Measurements from ENCODE around the gene PUDP.

Gene PUDP

DNA sequence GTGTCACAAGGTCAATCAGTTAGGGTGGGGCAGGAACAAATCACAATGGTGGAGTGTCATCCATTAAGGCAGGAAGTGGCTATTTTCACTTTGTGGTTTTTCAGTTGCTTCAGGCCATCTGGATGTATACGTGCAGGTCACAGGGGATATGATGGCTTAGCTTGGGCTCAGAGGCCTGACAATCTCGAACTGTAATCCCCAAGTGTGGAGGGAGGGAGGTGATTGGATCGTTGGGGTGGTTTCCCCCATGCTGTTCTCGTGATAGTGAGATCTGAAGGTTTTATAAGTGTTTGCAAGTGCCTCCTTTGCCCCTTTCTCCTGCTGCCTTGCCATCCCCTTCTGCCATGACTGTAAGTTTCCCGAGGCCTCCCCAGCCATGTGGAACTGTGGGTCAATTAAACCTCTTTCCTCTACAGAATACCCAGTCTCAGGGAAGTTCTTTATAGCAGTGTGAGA is 37.1 kb downstream of the PUDP start:
- Histone ChIP-seq H3K4me2 (ENCODE audit: low read length) (peak overlapping the region; percentile 73), H3F3A (ENCODE audit: insufficient read depth, low read length) (no peaks in the 10 kb centered on the region; the same call in 1 of the 2 replicates), H3K4me1 (ENCODE audit: insufficient read depth, low read length, severe bottlenecking) (peaks cover 91% of the 10 kb centered on the region), H3K79me2 (ENCODE audit: insufficient read depth, low read length) (peaks cover 6% of the 10 kb centered on the region), H3K9me3 (ENCODE audit: low read length) (no peaks in the 10 kb centered on the region), H3K27ac (ENCODE audit: low read depth, low read length, poor library complexity, severe bottlenecking) (peak overlapping the region; percentile 100), H3K4me3 (ENCODE audit: low read depth, low read length, poor library complexity, severe bottlenecking) (peak overlapping the region; percentile 37), H3K9ac (ENCODE audit: low read length) (peak overlapping the region; percentile 90), H2AFZ (ENCODE audit: low read length) (no peak overlapping the region), H4K20me1 (ENCODE audit: insufficient read depth, low read length) (no peaks in the 10 kb centered on the region), H3K27me3 (ENCODE audit: insufficient read depth, low read length) (no peaks in the 10 kb centered on the region), H3K36me3 (ENCODE audit: insufficient read depth, low read length) (0 out of 2 replicates have a peak, but pooled peaks cover 6% of the 10 kb centered on the region), H3K9me2 (ENCODE audit: low read depth, low read length) (no peaks in the 10 kb centered on the region)
- TF ChIP-seq EZH2 (IDR thresholded peaks at IDR 0.05; ENCODE audit: borderline replicate concordance, low read length) (no peak), CTCF (IDR thresholded peaks at IDR 0.05; ENCODE audit: low read length) (no peak)

DNA sequence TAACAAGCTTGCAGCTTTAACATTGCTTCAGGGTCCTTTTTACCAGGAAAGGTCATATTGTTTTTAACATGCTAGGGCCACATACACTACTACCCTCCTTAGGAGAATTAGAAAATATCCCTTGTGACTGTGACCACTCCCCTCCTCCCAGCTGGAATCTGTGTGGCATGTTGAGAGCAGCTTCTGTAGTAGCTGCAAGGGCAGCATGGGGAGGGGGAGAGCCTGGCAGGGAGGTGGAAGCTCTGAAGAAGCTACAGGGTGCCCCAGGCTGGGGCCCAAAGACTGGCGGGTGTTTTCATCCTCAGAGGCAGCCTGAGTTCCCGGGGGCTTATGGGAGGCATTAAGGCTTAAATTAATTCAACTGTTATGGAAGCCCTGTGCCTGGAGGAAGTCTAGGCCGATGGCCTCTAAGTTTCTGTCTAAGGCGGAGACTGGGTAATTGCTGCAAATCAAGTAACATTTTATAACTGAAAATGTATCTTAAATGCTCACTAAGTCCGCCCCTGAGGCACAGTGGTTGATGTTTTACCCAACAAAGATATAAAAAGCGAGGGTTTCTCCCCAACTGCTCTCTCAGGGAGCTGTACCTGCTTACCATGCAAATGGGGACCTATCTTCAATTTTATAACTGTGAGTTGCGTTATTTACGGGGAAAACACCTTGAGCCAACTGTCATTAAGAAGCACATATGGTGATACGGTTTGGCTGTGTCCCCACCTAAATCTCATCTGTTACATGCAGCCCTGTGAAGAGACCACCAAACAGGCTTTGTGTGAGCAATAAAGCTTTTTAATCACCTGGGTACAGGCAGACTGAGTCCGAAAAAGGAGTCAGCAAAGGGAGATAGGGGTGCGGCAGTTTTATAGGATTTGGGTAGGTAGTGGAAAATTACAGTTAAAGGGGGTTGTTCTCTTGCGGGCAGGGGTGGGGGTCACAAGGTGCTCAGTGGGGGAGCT is 37.8 kb downstream of the PUDP start:
- Histone ChIP-seq H3K79me2 (ENCODE audit: insufficient read depth, low read length) (peaks cover 6% of the 10 kb centered on the region), H3K4me3 (ENCODE audit: low read depth, low read length, poor library complexity, severe bottlenecking) (peak overlapping the region; percentile 43)

GRCh38 chrX:7109049-7109531 is 38.9 kb downstream of the PUDP start:
- H3K9me2 ChIP-seq (ENCODE audit: low read depth, low read length), result no peaks in the 10 kb centered on the region
- no peaks in the 10 kb centered on the region for H4K20me1 ChIP-seq (ENCODE audit: insufficient read depth, low read length)
- H3K9ac ChIP-seq (ENCODE audit: low read length), result peak overlapping the region; percentile 90
- peak overlapping the region; percentile 100 for H3K27ac ChIP-seq (ENCODE audit: low read depth, low read length, poor library complexity, severe bottlenecking)
- H3K4me1 ChIP-seq (ENCODE audit: insufficient read depth, low read length, severe bottlenecking), result peaks cover 81% of the 10 kb centered on the region
- peak overlapping the region; percentile 73 for H3K4me2 ChIP-seq (ENCODE audit: low read length)
- no peaks in the 10 kb centered on the region for H3K9me3 ChIP-seq (ENCODE audit: low read length)
- H3K36me3 ChIP-seq (ENCODE audit: insufficient read depth, low read length), result peaks cover 15% of the 10 kb centered on the region
- no peaks in the 10 kb centered on the region; the same call in 1 of the 2 replicates for H3F3A ChIP-seq (ENCODE audit: insufficient read depth, low read length)
- H3K27me3 ChIP-seq (ENCODE audit: insufficient read depth, low read length), result no peaks in the 10 kb centered on the region
- TF ChIP-seq CTCF (IDR thresholded peaks at IDR 0.05; ENCODE audit: low read length) (no peak), EZH2 (IDR thresholded peaks at IDR 0.05; ENCODE audit: borderline replicate concordance, low read length) (no peak)
- H3K4me3 ChIP-seq (ENCODE audit: low read depth, low read length, poor library complexity, severe bottlenecking), result peak overlapping the region; percentile 43
- no peak overlapping the region for H2AFZ ChIP-seq (ENCODE audit: low read length)
- no peaks in the 10 kb centered on the region; the same call in 1 of the 2 replicates for H3K79me2 ChIP-seq (ENCODE audit: insufficient read depth, low read length)

More for the DNA sequence above, 37.8 kb downstream of the PUDP start:
- peak overlapping the region; percentile 73 for H3K4me2 ChIP-seq (ENCODE audit: low read length)
- no peak for TF ChIP-seq CTCF (IDR thresholded peaks at IDR 0.05; ENCODE audit: low read length)
- TF ChIP-seq EZH2 (IDR thresholded peaks at IDR 0.05; ENCODE audit: borderline replicate concordance, low read length), result no peak
- H3K9ac ChIP-seq (ENCODE audit: low read length), result peak overlapping the region; percentile 90
- H3K4me1 ChIP-seq (ENCODE audit: insufficient read depth, low read length, severe bottlenecking), result peaks cover 91% of the 10 kb centered on the region
- no peak overlapping the region for H2AFZ ChIP-seq (ENCODE audit: low read length)
- no peaks in the 10 kb centered on the region for H4K20me1 ChIP-seq (ENCODE audit: insufficient read depth, low read length)
- H3K27ac ChIP-seq (ENCODE audit: low read depth, low read length, poor library complexity, severe bottlenecking), result peak overlapping the region; percentile 100
- H3K27me3 ChIP-seq (ENCODE audit: insufficient read depth, low read length), result no peaks in the 10 kb centered on the region
- H3F3A ChIP-seq (ENCODE audit: insufficient read depth, low read length), result no peaks in the 10 kb centered on the region; the same call in 1 of the 2 replicates
- H3K9me2 ChIP-seq (ENCODE audit: low read depth, low read length), result no peaks in the 10 kb centered on the region
- H3K36me3 ChIP-seq (ENCODE audit: insufficient read depth, low read length), result 0 out of 2 replicates have a peak, but pooled peaks cover 6% of the 10 kb centered on the region
- no peaks in the 10 kb centered on the region for H3K9me3 ChIP-seq (ENCODE audit: low read length)

All from OCI-LY1 (cell line).